Measurements from ENCODE around the gene HIGD2A. TPM values are rescaled to one million over a fixed set of nuclear protein-coding genes. Genes with fewer than 3 reads are reported as not detected.

Gene HIGD2A
- 80.0 TPM for polyA plus RNA-seq (2013, experiment 1 of 2; ENCODE audit: insufficient read length)
- polyA plus RNA-seq (2013, experiment 2 of 2; ENCODE audit: insufficient read length) = 81.7 TPM

- peak; percentile 99 for DNase-seq
Observed at GRCh38 chr5:176388444-176389134, at the start of gene HIGD2A, which contains the start of gene NOP16. TSS of gene HIGD2A (plus strand) at chr5:176388751. CDS start at chr5:176388820, 69 bp downstream. TSS of gene NOP16 (minus strand) at chr5:176388598. CDS start at chr5:176388539, 59 bp downstream.

GRCh38 chr5:176339304-176339703 lies 49.2 kb upstream of the HIGD2A start:
- no peak for DNase-seq

GRCh38 chr5:176341325-176342157 lies 47.0 kb upstream of the HIGD2A start:
- no peak for DNase-seq

GRCh38 chr5:176342158-176342483 lies 46.4 kb upstream of the HIGD2A start:
- DNase-seq = no peak

GRCh38 chr5:176342766-176343458 lies 45.6 kb upstream of the HIGD2A start:
- DNase-seq = no peak

GRCh38 chr5:176350416-176350815 lies 38.1 kb upstream of the HIGD2A start:
- no peak for DNase-seq

GRCh38 chr5:176352116-176352878 lies 36.3 kb upstream of the HIGD2A start:
- DNase-seq = no peak

- no peak for DNase-seq
Observed at GRCh38 chr5:176353533-176353932, 35.0 kb upstream of the HIGD2A start.

- no peak for DNase-seq
Observed at GRCh38 chr5:176355400-176356178, 33.0 kb upstream of the HIGD2A start.

- no peak for DNase-seq
Observed at GRCh38 chr5:176356179-176356566, 32.4 kb upstream of the HIGD2A start.

- DNase-seq = no peak
Observed at GRCh38 chr5:176359658-176360057, 28.9 kb upstream of the HIGD2A start.

GRCh38 chr5:176360894-176361436 lies 27.6 kb upstream of the HIGD2A start:
- DNase-seq = peak; percentile 1

- DNase-seq = peak; percentile 90
Observed at GRCh38 chr5:176361437-176362232, 26.9 kb upstream of the HIGD2A start, which contains the start of gene KIAA1191. TSS of gene KIAA1191 (minus strand) at chr5:176361764. CDS start at chr5:176359508, 2,256 bp downstream.

GRCh38 chr5:176362233-176362490 lies 26.4 kb upstream of the HIGD2A start:
- DNase-seq = no peak

- no peak for DNase-seq
Observed at GRCh38 chr5:176364765-176365350, 23.7 kb upstream of the HIGD2A start.

- peak; percentile 86 for DNase-seq
Observed at GRCh38 chr5:176365351-176366231, 23.0 kb upstream of the HIGD2A start, which contains the start of gene ARL10. TSS of gene ARL10 (plus strand) at chr5:176365487. CDS start at chr5:176365564, 77 bp downstream.

- DNase-seq = no peak
Observed at GRCh38 chr5:176366232-176366894, 22.2 kb upstream of the HIGD2A start.

- DNase-seq = no peak
Observed at GRCh38 chr5:176368726-176369125, 19.8 kb upstream of the HIGD2A start.

Data from fibroblast of skin of scalp (primary cell).